ENCODE results near the gene R3HCC1L.

DNA sequence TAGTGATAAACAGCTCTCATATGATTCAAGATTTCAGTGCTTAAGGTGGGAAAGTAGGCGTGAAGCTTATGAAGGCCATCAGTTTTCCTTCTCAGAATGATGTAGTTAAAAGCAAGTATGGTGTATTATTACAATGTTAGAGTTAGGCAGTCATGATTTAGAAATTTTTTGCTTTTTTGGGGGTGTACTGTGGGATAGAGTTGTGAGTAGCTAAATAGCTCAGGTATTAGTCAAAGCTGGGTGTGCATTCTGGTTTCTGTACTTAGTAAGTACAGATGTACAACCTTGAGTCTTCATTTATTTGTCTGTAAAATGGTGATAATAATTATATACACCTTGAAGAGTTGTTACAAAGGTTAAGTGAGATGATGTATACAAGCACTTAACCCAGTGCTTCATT, 52.2 kb downstream of the R3HCC1L start:
- TF ChIP-seq EZH2phosphoT487 (IDR thresholded peaks at IDR 0.05; ENCODE audit: borderline replicate concordance) = no peak
- TF ChIP-seq, protein P1, sequence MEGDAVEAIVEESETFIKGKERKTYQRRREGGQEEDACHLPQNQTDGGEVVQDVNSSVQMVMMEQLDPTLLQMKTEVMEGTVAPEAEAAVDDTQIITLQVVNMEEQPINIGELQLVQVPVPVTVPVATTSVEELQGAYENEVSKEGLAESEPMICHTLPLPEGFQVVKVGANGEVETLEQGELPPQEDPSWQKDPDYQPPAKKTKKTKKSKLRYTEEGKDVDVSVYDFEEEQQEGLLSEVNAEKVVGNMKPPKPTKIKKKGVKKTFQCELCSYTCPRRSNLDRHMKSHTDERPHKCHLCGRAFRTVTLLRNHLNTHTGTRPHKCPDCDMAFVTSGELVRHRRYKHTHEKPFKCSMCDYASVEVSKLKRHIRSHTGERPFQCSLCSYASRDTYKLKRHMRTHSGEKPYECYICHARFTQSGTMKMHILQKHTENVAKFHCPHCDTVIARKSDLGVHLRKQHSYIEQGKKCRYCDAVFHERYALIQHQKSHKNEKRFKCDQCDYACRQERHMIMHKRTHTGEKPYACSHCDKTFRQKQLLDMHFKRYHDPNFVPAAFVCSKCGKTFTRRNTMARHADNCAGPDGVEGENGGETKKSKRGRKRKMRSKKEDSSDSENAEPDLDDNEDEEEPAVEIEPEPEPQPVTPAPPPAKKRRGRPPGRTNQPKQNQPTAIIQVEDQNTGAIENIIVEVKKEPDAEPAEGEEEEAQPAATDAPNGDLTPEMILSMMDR (conservative IDR thresholded peaks at IDR 0.05; ENCODE audit: low read length) = no peak
